ENCODE results near the gene FOS. TPM values are rescaled to one million over a fixed set of nuclear protein-coding genes. Genes with fewer than 3 reads are reported as not detected.
A peak's percentile ranks its signal among the peaks of the same experiment; 100 is the strongest.

FOS gene
- total and polyA plus RNA-seq, 2 of the 13 experiments (the other 11 are each of a cell fraction or from before 2014, with no cell fraction given), result 15.9 to 24.2 TPM

- TF ChIP-seq LRRFIP1 (CRISPR knock-in tag; conservative IDR thresholded peaks at IDR 0.05) (no peak), GPN1 (CRISPR knock-in tag; IDR thresholded peaks at IDR 0.05; ENCODE audit: borderline replicate concordance) (no peak), SALL1 (CRISPR knock-in tag; IDR thresholded peaks at IDR 0.05) (peak; percentile 53), ZNF576 (CRISPR knock-in tag; IDR thresholded peaks at IDR 0.05) (no peak), SRY (CRISPR knock-in tag; IDR thresholded peaks at IDR 0.05) (no peak), RXRA (CRISPR knock-in tag; IDR thresholded peaks at IDR 0.05) (peak; percentile 93), ZSCAN12 (CRISPR knock-in tag; IDR thresholded peaks at IDR 0.05) (no peak), TOPORS (CRISPR knock-in tag; IDR thresholded peaks at IDR 0.05) (no peak), ZNF747 (CRISPR knock-in tag; IDR thresholded peaks at IDR 0.05; ENCODE audit: borderline replicate concordance) (no peak), ZBTB7B (CRISPR knock-in tag; IDR thresholded peaks at IDR 0.05) (no peak), KDM3A (CRISPR knock-in tag; IDR thresholded peaks at IDR 0.05; ENCODE audit: low read depth) (no peak), ESRRA (CRISPR knock-in tag; IDR thresholded peaks at IDR 0.05; ENCODE audit: low read depth) (0 out of 2 replicates have a peak, but pooled peaks have one; percentile 47), CCAR2 (optimal IDR thresholded peaks at IDR 0.05; ENCODE audit: low read depth, low read length) (no peak), ARNT (IDR thresholded peaks at IDR 0.05) (no peak), ZNF777 (CRISPR knock-in tag; IDR thresholded peaks at IDR 0.05) (no peak), MEIS1 (CRISPR knock-in tag; IDR thresholded peaks at IDR 0.05; ENCODE audit: borderline replicate concordance) (no peak)
- TF ChIP-seq, protein P1, sequence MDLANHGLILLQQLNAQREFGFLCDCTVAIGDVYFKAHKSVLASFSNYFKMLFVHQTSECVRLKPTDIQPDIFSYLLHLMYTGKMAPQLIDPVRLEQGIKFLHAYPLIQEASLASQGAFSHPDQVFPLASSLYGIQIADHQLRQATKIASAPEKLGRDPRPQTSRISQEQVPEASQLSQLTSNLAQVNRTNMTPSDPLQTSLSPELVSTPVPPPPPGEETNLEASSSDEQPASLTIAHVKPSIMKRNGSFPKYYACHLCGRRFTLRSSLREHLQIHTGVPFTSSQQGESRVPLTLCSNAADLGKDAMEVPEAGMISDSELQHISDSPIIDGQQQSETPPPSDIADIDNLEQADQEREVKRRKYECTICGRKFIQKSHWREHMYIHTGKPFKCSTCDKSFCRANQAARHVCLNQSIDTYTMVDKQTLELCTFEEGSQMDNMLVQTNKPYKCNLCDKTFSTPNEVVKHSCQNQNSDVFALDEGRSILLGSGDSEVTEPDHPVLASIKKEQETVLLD (CRISPR knock-in tag; IDR thresholded peaks at IDR 0.05; ENCODE audit: low read depth), result no peak
- TF ChIP-seq, protein P2, sequence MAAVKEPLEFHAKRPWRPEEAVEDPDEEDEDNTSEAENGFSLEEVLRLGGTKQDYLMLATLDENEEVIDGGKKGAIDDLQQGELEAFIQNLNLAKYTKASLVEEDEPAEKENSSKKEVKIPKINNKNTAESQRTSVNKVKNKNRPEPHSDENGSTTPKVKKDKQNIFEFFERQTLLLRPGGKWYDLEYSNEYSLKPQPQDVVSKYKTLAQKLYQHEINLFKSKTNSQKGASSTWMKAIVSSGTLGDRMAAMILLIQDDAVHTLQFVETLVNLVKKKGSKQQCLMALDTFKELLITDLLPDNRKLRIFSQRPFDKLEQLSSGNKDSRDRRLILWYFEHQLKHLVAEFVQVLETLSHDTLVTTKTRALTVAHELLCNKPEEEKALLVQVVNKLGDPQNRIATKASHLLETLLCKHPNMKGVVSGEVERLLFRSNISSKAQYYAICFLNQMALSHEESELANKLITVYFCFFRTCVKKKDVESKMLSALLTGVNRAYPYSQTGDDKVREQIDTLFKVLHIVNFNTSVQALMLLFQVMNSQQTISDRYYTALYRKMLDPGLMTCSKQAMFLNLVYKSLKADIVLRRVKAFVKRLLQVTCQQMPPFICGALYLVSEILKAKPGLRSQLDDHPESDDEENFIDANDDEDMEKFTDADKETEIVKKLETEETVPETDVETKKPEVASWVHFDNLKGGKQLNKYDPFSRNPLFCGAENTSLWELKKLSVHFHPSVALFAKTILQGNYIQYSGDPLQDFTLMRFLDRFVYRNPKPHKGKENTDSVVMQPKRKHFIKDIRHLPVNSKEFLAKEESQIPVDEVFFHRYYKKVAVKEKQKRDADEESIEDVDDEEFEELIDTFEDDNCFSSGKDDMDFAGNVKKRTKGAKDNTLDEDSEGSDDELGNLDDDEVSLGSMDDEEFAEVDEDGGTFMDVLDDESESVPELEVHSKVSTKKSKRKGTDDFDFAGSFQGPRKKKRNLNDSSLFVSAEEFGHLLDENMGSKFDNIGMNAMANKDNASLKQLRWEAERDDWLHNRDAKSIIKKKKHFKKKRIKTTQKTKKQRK (IDR thresholded peaks at IDR 0.05; ENCODE audit: low read length), result no peak
- TF ChIP-seq, protein P3, sequence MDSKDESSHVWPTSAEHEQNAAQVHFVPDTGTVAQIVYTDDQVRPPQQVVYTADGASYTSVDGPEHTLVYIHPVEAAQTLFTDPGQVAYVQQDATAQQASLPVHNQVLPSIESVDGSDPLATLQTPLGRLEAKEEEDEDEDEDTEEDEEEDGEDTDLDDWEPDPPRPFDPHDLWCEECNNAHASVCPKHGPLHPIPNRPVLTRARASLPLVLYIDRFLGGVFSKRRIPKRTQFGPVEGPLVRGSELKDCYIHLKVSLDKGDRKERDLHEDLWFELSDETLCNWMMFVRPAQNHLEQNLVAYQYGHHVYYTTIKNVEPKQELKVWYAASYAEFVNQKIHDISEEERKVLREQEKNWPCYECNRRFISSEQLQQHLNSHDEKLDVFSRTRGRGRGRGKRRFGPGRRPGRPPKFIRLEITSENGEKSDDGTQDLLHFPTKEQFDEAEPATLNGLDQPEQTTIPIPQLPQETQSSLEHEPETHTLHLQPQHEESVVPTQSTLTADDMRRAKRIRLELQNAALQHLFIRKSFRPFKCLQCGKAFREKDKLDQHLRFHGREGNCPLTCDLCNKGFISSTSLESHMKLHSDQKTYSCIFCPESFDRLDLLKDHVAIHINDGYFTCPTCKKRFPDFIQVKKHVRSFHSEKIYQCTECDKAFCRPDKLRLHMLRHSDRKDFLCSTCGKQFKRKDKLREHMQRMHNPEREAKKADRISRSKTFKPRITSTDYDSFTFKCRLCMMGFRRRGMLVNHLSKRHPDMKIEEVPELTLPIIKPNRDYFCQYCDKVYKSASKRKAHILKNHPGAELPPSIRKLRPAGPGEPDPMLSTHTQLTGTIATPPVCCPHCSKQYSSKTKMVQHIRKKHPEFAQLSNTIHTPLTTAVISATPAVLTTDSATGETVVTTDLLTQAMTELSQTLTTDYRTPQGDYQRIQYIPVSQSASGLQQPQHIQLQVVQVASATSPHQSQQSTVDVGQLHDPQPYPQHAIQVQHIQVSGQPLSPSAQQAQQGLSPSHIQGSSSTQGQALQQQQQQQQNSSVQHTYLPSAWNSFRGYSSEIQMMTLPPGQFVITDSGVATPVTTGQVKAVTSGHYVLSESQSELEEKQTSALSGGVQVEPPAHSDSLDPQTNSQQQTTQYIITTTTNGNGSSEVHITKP (CRISPR knock-in tag; IDR thresholded peaks at IDR 0.05; ENCODE audit: low read depth), result peak; percentile 50; the same call in 1 of the 2 replicates
These were observed 7.7 kb downstream of the FOS start (continued) for GRCh38 chr14:75286313-75286712.
